GM10266 (cell line): ENCODE results near the gene TIMM22.
"Not testable (repeated sequence)": the region's sequence is repeated elsewhere in the genome, so short reads cannot be mapped to it uniquely, and the experiment has no call there.

Experiments
- DNase-seq: peaks from one replicate; pipeline ENCODE4 v3.0.0; 2012; ENCODE audit errors: extremely low spot score
- TF ChIP-seq, protein P1 (sequence below): IDR thresholded peaks from 2 replicates; pipeline ENCODE4 v1.5.1; 2012; ENCODE audit warnings: mild to moderate bottlenecking, low read depth; ENCODE audit not compliant: control insufficient read depth, insufficient read depth; ENCODE audit errors: missing control alignments

TIMM22 gene

GRCh38 chr17:1038459-1039122 lies 41.7 kb downstream of the TIMM22 start:
- no peak for DNase-seq

GRCh38 chr17:1039123-1039507 lies 42.2 kb downstream of the TIMM22 start:
- DNase-seq, result no peak
- TF ChIP-seq, protein P1, sequence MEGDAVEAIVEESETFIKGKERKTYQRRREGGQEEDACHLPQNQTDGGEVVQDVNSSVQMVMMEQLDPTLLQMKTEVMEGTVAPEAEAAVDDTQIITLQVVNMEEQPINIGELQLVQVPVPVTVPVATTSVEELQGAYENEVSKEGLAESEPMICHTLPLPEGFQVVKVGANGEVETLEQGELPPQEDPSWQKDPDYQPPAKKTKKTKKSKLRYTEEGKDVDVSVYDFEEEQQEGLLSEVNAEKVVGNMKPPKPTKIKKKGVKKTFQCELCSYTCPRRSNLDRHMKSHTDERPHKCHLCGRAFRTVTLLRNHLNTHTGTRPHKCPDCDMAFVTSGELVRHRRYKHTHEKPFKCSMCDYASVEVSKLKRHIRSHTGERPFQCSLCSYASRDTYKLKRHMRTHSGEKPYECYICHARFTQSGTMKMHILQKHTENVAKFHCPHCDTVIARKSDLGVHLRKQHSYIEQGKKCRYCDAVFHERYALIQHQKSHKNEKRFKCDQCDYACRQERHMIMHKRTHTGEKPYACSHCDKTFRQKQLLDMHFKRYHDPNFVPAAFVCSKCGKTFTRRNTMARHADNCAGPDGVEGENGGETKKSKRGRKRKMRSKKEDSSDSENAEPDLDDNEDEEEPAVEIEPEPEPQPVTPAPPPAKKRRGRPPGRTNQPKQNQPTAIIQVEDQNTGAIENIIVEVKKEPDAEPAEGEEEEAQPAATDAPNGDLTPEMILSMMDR, result no peak

More at GRCh38 chr17:1038459-1039122, 41.7 kb downstream of the TIMM22 start:
- TF ChIP-seq, protein P1, result no peak

GRCh38 chr17:1039511-1040215 lies 42.7 kb downstream of the TIMM22 start:
- no peak for DNase-seq
- TF ChIP-seq, protein P1, result no peak

- TF ChIP-seq, protein P1, result no peak
- DNase-seq, result no peak
Observed at GRCh38 chr17:1040216-1040600, 43.3 kb downstream of the TIMM22 start.

- TF ChIP-seq, protein P1, result no peak
- DNase-seq, result no peak
Observed at GRCh38 chr17:1041746-1042145, 44.8 kb downstream of the TIMM22 start.

- TF ChIP-seq, protein P1, result no peak
- no peak for DNase-seq
Observed at GRCh38 chr17:1042486-1042885, 45.6 kb downstream of the TIMM22 start.

- TF ChIP-seq, protein P1, result no peak
- DNase-seq, result no peak
Observed at GRCh38 chr17:1043601-1044251, 46.8 kb downstream of the TIMM22 start.

DNA sequence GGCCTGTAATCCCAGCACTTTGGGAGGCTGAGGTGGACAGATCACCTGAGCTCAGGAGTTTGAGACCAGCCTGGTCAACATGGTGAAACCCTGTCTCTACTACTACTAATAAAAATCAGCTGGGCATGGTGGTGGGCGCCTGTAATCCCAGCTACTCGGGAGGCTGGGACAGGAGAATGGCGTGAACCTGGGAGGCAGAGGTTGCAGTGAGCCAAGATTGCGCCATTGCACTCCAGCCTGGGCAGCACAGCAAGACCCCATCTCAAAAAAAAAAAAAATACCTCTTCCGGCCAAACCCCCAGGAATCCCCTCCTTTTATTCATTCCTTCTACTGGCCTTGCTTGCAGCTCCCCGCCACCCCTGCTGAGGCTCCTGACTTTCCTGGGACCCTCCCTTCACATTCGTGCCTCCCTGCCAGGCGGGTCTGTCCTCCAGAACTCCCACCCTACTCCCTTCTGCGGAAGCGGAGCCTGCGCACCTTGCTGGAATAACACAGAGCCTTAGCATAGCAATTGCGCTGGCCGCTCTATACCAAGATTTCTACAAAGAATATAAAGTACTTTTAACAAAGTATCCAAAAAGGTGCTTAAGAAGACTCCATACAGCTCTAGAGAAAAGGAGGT lies 47.6 kb downstream of the TIMM22 start:
- DNase-seq, result not testable (repeated sequence)
